ENCODE data around the gene COMMD9. TPM values are rescaled to one million over a fixed set of nuclear protein-coding genes. Genes with fewer than 3 reads are reported as not detected.

Gene COMMD9
- total and polyA plus RNA-seq, 2 of the 8 experiments (the other 6 are each of a cell fraction or from before 2014, with no cell fraction given) = 42.5 to 49.1 TPM

DNA sequence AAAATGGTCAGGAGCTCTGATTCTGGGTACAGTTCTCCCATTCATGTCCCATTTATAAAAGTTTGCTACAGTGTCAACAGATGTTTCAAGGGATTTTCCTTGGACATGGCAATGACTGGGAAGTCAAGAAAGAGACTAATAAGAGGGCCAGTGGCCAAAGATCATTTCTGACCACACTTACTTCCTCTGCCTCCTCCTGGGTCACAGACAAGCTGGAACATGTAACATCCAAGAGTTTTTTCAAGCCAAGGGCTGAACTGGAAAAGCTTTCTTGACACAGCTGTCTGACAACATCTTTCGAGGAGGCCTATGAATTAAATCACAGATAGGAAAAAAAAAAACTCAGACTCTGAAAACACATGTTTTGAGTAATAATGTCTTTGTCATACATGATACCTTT, 8.7 kb downstream of the COMMD9 start:
- H3K27me3 ChIP-seq (replicated peaks in 1 of 4; ENCODE audit: control insufficient read depth in 3 of 4, extremely low read depth in 1 of 4, insufficient read depth in 3 of 4, low read length in 3 of 4) = no peaks in the 10 kb centered on the region
- H2BK20ac ChIP-seq (ENCODE audit: low read length) = no peak overlapping the region
- 83% methylated on average over 1 of the region's 1 CpG; no CpG with 5 or more reads in 1 of the 2 experiments for WGBS, 2 experiments (ENCODE audit: extremely low coverage in 1 of 2, insufficient coverage in 1 of 2, insufficient read length in 1 of 2, insufficient replicate concordance in 2 of 2, low coverage in 1 of 2, low lambda C conversion rate in 2 of 2, missing lambda C conversion rate in 1 of 2)
- H4K91ac ChIP-seq (replicated peaks; ENCODE audit: insufficient read length, low read length) = no peak overlapping the region
- H3K9ac ChIP-seq (replicated peaks in 1 of 4; ENCODE audit: extremely low read depth in 1 of 4, low read depth in 3 of 4, low read length in 3 of 4) = no peak overlapping the region
- POLR2A ChIA-PET (ENCODE audit: partially characterized antibody) = no interaction called here
- no peak overlapping the region for H3K4me3 ChIP-seq (ENCODE audit: extremely low read depth in 1 of 4, insufficient read depth in 2 of 4, low read depth in 3 of 4, low read length in 4 of 4)
- H2BK12ac ChIP-seq (ENCODE audit: low read depth, low read length) = no peak overlapping the region
- no peak overlapping the region for H3K14ac ChIP-seq (ENCODE audit: insufficient read length)
- H3K4me1 ChIP-seq (replicated peaks in 1 of 4; ENCODE audit: control insufficient read depth in 3 of 4, insufficient read depth in 4 of 4, low read length in 3 of 4) = no peaks in the 10 kb centered on the region
- H3K23me2 ChIP-seq (ENCODE audit: low read depth, low read length) = no peaks in the 10 kb centered on the region
- H3K4me2 ChIP-seq (ENCODE audit: insufficient read depth in 1 of 2, low read depth in 2 of 2, low read length in 2 of 2) = no peak overlapping the region
- H3K27ac ChIP-seq (ENCODE audit: low read depth, low read length) = no peak overlapping the region
- H3K4ac ChIP-seq (replicated peaks; ENCODE audit: insufficient read length, low read depth, low read length) = no peak overlapping the region
- H4K20me1 ChIP-seq (replicated peaks in 1 of 2; ENCODE audit: control insufficient read depth in 1 of 2, insufficient read depth in 2 of 2, low read length in 2 of 2) = no peaks in the 10 kb centered on the region
- H2AK5ac ChIP-seq (ENCODE audit: low read depth, low read length) = no peak overlapping the region
- no peak overlapping the region for H2BK5ac ChIP-seq (ENCODE audit: low read depth, low read length)
- no peak overlapping the region for H2BK15ac ChIP-seq (ENCODE audit: low read length)
- H3K9me3 ChIP-seq (ENCODE audit: insufficient read depth in 2 of 2, low read depth in 1 of 2, low read length in 1 of 2) = no peaks in the 10 kb centered on the region
- no peak overlapping the region for H3K23ac ChIP-seq (ENCODE audit: insufficient read length)
- H3K79me1 ChIP-seq (ENCODE audit: low read depth, low read length) = peaks cover 2% of the 10 kb centered on the region; the same call in 1 of the 2 replicates
- H2AFZ ChIP-seq (ENCODE audit: low read length) = no peak overlapping the region
- no peak for FAIRE-seq
- H3K56ac ChIP-seq (replicated peaks; ENCODE audit: insufficient read length, low read depth, low read length) = no peak overlapping the region
- H3K36me3 ChIP-seq (ENCODE audit: control insufficient read depth in 2 of 4, insufficient read depth in 4 of 4, low read length in 3 of 4) = no peaks in the 10 kb centered on the region
- no peaks in the 10 kb centered on the region for H3K79me2 ChIP-seq (ENCODE audit: control insufficient read depth in 1 of 2, insufficient read depth in 2 of 2, low read length in 2 of 2)
- no peak overlapping the region for H4K8ac ChIP-seq (ENCODE audit: extremely low read depth, insufficient read depth, low read length)
- H4K5ac ChIP-seq (ENCODE audit: insufficient read length, low read depth, low read length) = no peak overlapping the region
- CTCF ChIA-PET (ENCODE audit: partially characterized antibody) = interaction anchor here (0.9 to 4.3 kb wide), 5 partner anchors 12 to 260 kb away, joined by 3 to 34 read pairs (median 7); no protein-coding TSS in a partner anchor
- H3K18ac ChIP-seq (ENCODE audit: extremely low read depth, low read length) = no peak overlapping the region
- no peak overlapping the region for H2BK120ac ChIP-seq (replicated peaks; ENCODE audit: low read depth, low read length)
- DNase-seq (ENCODE audit: low read depth in 1 of 2, low spot score in 2 of 2) = no peak
- no peak for TF ChIP-seq KDM4A (IDR thresholded peaks at IDR 0.05; ENCODE audit: low read depth, low read length, severe bottlenecking)

Measured in H1 (cell line).